ENCODE data around the gene GP1BB. TPM values are rescaled to one million over a fixed set of nuclear protein-coding genes. Genes with fewer than 3 reads are reported as not detected.

GP1BB gene
- polyA plus RNA-seq, 2 of the 4 experiments (the other 2 are of a cell fraction) = 0.06 to 0.48 TPM

DNA sequence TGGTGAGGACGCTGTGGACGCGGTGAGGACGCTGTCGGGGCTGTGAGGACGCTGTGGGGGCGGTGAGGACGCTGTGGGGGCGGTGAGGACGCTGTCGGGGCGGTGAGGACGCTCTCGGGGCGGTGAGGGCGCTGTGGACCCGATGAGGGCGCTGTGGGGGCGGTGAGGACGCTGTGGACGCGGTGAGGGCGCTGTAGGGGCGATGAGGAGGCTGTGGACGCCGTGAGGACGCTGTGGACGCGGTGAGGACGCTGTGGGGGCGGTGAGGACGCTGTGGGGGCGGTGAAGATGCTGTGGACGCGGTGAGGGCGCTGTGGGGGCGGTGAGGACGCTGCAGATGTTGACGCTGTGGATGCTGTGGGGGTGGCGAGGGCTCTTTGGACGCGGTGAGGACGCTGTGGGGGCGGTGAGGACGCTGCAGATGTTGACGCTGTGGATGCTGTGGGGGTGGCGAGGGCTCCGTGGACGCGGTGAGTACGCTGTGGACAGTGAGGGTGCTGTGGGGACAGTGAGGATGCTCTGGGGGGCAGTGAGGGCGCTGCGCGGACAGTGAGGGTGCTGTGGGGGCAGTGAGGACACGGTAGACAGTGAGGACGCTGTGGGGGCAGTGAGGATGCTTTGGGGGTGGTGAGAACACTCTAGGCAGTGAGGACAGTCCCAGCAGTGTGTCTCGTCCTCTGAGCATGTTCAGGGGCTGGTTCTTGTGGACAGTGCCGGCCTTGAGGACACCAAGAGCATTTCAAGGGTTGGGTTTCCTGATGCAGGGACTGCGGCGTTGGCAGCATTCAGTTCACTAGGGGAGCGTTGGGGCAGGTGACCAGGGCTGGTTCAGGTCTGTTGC is 4.2 kb downstream of the GP1BB start:
- ChIA-PET POLR2A (no interaction called here), CTCF (interaction anchor here (8.4 kb wide), 1 partner anchor 187 kb away, joined by 215 read pairs; no protein-coding TSS in a partner anchor)
- Histone ChIP-seq H3K9me3 (no peaks in the 10 kb centered on the region), H3K27ac (no peak overlapping the region), H3K4me1 (no peaks in the 10 kb centered on the region), H3K4me2 (no peak overlapping the region), H3K4me3 (no peak overlapping the region)
- FAIRE-seq (no peak), ATAC-seq (no peak), DNase-seq (ENCODE audit: low read depth in 1 of 2, low spot score in 1 of 2) (no peak)
- WGBS (ENCODE audit: missing lambda C conversion rate) = 67% methylated on average over 17 of the region's 61 CpGs
- TF ChIP-seq KDM1A (IDR thresholded peaks at IDR 0.05; ENCODE audit: low read depth) (no peak), JUNB (IDR thresholded peaks at IDR 0.05) (no peak), RFX5 (IDR thresholded peaks at IDR 0.05) (no peak), NR3C1 (IDR thresholded peaks at IDR 0.05) (no peak), CBX8 (IDR thresholded peaks at IDR 0.05) (no peak), NFE2L2 (conservative IDR thresholded peaks at IDR 0.05; ENCODE audit: low read length) (no peak), HEYL (CRISPR knock-in tag; IDR thresholded peaks at IDR 0.05) (no peak), MYC (IDR thresholded peaks at IDR 0.05; ENCODE audit: borderline replicate concordance, low read length) (no peak), HOXB13 (CRISPR knock-in tag; IDR thresholded peaks at IDR 0.05; ENCODE audit: low read depth) (no peak), PHF8 (IDR thresholded peaks at IDR 0.05; ENCODE audit: borderline replicate concordance, low read depth) (no peak)
- TF ChIP-seq, protein P1, sequence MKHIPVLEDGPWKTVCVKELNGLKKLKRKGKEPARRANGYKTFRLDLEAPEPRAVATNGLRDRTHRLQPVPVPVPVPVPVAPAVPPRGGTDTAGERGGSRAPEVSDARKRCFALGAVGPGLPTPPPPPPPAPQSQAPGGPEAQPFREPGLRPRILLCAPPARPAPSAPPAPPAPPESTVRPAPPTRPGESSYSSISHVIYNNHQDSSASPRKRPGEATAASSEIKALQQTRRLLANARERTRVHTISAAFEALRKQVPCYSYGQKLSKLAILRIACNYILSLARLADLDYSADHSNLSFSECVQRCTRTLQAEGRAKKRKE (CRISPR knock-in tag; IDR thresholded peaks at IDR 0.05; ENCODE audit: low read depth) = no peak
- TF ChIP-seq, protein P2, sequence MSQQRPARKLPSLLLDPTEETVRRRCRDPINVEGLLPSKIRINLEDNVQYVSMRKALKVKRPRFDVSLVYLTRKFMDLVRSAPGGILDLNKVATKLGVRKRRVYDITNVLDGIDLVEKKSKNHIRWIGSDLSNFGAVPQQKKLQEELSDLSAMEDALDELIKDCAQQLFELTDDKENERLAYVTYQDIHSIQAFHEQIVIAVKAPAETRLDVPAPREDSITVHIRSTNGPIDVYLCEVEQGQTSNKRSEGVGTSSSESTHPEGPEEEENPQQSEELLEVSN (IDR thresholded peaks at IDR 0.05; ENCODE audit: borderline replicate concordance, low read depth) = no peak
- TF ChIP-seq, protein P3, sequence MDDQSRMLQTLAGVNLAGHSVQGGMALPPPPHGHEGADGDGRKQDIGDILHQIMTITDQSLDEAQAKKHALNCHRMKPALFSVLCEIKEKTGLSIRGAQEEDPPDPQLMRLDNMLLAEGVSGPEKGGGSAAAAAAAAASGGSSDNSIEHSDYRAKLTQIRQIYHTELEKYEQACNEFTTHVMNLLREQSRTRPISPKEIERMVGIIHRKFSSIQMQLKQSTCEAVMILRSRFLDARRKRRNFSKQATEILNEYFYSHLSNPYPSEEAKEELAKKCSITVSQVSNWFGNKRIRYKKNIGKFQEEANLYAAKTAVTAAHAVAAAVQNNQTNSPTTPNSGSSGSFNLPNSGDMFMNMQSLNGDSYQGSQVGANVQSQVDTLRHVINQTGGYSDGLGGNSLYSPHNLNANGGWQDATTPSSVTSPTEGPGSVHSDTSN (IDR thresholded peaks at IDR 0.05) = no peak
- TF ChIP-seq, protein P4, sequence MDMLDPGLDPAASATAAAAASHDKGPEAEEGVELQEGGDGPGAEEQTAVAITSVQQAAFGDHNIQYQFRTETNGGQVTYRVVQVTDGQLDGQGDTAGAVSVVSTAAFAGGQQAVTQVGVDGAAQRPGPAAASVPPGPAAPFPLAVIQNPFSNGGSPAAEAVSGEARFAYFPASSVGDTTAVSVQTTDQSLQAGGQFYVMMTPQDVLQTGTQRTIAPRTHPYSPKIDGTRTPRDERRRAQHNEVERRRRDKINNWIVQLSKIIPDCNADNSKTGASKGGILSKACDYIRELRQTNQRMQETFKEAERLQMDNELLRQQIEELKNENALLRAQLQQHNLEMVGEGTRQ (IDR thresholded peaks at IDR 0.05) = no peak

DNA sequence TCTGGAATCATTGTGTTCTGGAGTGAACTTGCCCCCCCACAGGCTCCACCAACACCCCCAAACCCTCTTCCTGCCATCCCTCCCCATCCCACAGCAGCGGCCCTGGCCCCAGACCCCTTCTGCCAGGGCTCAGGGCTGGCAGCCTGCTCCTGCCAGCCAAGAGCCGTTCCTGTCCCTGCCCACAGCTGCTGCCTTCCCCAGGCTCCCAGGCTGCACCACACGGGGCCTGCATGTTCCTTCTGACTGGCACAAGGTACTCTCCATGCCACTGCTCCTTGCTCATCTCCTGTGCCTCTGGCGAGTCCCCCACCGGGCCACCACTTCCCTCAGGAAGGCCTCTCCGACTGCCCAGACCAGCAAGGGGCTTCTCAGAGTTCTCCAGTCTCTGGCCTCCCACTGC is 4.9 kb downstream of the GP1BB start:
- no peaks in the 10 kb centered on the region for H3K4me1 ChIP-seq
- TF ChIP-seq, protein P5, sequence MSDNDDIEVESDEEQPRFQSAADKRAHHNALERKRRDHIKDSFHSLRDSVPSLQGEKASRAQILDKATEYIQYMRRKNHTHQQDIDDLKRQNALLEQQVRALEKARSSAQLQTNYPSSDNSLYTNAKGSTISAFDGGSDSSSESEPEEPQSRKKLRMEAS (IDR thresholded peaks at IDR 0.05) = no peak
- TF ChIP-seq SREBF2 (IDR thresholded peaks at IDR 0.05) = no peak
- no peak for TF ChIP-seq ZNF302 (CRISPR knock-in tag; IDR thresholded peaks at IDR 0.05)
- TF ChIP-seq MYC (IDR thresholded peaks at IDR 0.05; ENCODE audit: borderline replicate concordance, low read length) = no peak
- no peak for TF ChIP-seq KDM5A (IDR thresholded peaks at IDR 0.05)
- TF ChIP-seq, protein P4 (IDR thresholded peaks at IDR 0.05) = no peak
- no peak for TF ChIP-seq HOXB13 (CRISPR knock-in tag; IDR thresholded peaks at IDR 0.05; ENCODE audit: low read depth)
- no peak for TF ChIP-seq NPAS2 (CRISPR knock-in tag; IDR thresholded peaks at IDR 0.05; ENCODE audit: borderline replicate concordance)
- no peak for TF ChIP-seq HOXA7 (CRISPR knock-in tag; IDR thresholded peaks at IDR 0.05)
- no peak for TF ChIP-seq PHF8 (IDR thresholded peaks at IDR 0.05; ENCODE audit: borderline replicate concordance, low read depth)
- TF ChIP-seq POLR2AphosphoS2 (conservative IDR thresholded peaks at IDR 0.05; ENCODE audit: low read length) = no peak
- TF ChIP-seq SMC3 (IDR thresholded peaks at IDR 0.05) = no peak
- TF ChIP-seq, protein P6, sequence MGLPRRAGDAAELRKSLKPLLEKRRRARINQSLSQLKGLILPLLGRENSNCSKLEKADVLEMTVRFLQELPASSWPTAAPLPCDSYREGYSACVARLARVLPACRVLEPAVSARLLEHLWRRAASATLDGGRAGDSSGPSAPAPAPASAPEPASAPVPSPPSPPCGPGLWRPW (IDR thresholded peaks at IDR 0.05) = no peak
- TF ChIP-seq, protein P7, sequence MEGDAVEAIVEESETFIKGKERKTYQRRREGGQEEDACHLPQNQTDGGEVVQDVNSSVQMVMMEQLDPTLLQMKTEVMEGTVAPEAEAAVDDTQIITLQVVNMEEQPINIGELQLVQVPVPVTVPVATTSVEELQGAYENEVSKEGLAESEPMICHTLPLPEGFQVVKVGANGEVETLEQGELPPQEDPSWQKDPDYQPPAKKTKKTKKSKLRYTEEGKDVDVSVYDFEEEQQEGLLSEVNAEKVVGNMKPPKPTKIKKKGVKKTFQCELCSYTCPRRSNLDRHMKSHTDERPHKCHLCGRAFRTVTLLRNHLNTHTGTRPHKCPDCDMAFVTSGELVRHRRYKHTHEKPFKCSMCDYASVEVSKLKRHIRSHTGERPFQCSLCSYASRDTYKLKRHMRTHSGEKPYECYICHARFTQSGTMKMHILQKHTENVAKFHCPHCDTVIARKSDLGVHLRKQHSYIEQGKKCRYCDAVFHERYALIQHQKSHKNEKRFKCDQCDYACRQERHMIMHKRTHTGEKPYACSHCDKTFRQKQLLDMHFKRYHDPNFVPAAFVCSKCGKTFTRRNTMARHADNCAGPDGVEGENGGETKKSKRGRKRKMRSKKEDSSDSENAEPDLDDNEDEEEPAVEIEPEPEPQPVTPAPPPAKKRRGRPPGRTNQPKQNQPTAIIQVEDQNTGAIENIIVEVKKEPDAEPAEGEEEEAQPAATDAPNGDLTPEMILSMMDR (IDR thresholded peaks at IDR 0.05) = no peak
- no peak for TF ChIP-seq ZFP36 (IDR thresholded peaks at IDR 0.05; ENCODE audit: borderline replicate concordance, partially characterized antibody)
- TF ChIP-seq MAZ (IDR thresholded peaks at IDR 0.05; ENCODE audit: borderline replicate concordance, low read depth, low read length) = no peak
- TF ChIP-seq, protein P2 (IDR thresholded peaks at IDR 0.05; ENCODE audit: borderline replicate concordance, low read depth) = no peak
- TF ChIP-seq, protein P3 (IDR thresholded peaks at IDR 0.05) = no peak
- no peak for TF ChIP-seq GATA3 (IDR thresholded peaks at IDR 0.05; ENCODE audit: borderline replicate concordance)
- H3K4me2 ChIP-seq = no peak overlapping the region
- ATAC-seq = no peak
- no peak overlapping the region for H3K27ac ChIP-seq
- DNase-seq (ENCODE audit: low read depth in 1 of 2, low spot score in 1 of 2) = no peak
- WGBS (ENCODE audit: missing lambda C conversion rate) = 74% methylated on average over 3 of the region's 6 CpGs
- H3K4me3 ChIP-seq = no peak overlapping the region
- ChIA-PET CTCF (interaction anchor here (8.4 kb wide), 1 partner anchor 186 kb away, joined by 215 read pairs; no protein-coding TSS in a partner anchor), POLR2A (no interaction called here)
- no peak for FAIRE-seq
- no peaks in the 10 kb centered on the region for H3K9me3 ChIP-seq

Data from A549 (cell line).